HEK293 (cell line): ENCODE results near the gene CHST8.

Experiments
- CTCF ChIA-PET: fragments of 350-600 bp; formaldehyde crosslinking; extraction: SDS; loops from one replicate; lab custom pipeline; 2021; ENCODE audit warnings: antibody characterized with exemption; lab: Yijun Ruan, JAX
- POLR2A ChIA-PET: fragments of 300-600 bp; formaldehyde crosslinking; extraction: SDS; loops from one replicate; lab custom pipeline; 2020; ENCODE audit warnings: antibody characterized with exemption, inconsistent platforms; lab: Yijun Ruan, JAX
- H3K27ac ChIP-seq: fragments of 200-500 bp; sonication (Bioruptor generic); 2 replicates; pipeline ENCODE4 v1.5.1; 2014; ENCODE audit warnings: low read depth, low read length, control low read depth, inconsistent platforms; ENCODE audit errors: extremely low read depth
- H3K36me3 ChIP-seq, 2 experiments: fragments of 200-500 bp in 1 of 2; sonication (Bioruptor generic) in 1 of 2; 1 replicate in 1 of 2; 2 replicates in 1 of 2; pipeline ENCODE4 v1.5.1; 2014 to 2017; ENCODE audit warnings: inconsistent platforms in 2 of 2, low read length in 2 of 2; ENCODE audit not compliant: control insufficient read depth in 2 of 2, insufficient read depth in 1 of 2
- H3K4me1 ChIP-seq: fragments of 200-500 bp; sonication (Bioruptor generic); 2 replicates; pipeline ENCODE4 v1.5.1; 2014; ENCODE audit warnings: mild to moderate bottlenecking, low read length, inconsistent platforms; ENCODE audit not compliant: control insufficient read depth, insufficient read depth
- H3K4me3 ChIP-seq: 2 replicates; pipeline ENCODE4 v1.5.1; 2011; ENCODE audit warnings: low read depth, mild to moderate bottlenecking, control low read depth, low read length, moderate library complexity
- H3K9me3 ChIP-seq: fragments of 200-500 bp; sonication (Bioruptor generic); 2 replicates; pipeline ENCODE4 v1.5.1; 2014; ENCODE audit warnings: low read depth, low read length, inconsistent platforms; ENCODE audit not compliant: control insufficient read depth, insufficient read depth
- GFI1B ChIP-seq: fragments of 450-650 bp; formaldehyde crosslinking; IDR thresholded peaks from 2 replicates; pipeline ENCODE4 v1.5.1; 2016; ENCODE audit warnings: missing biosample characterization, missing genetic modification characterization
- KLF1 ChIP-seq: fragments of 450-650 bp; formaldehyde crosslinking; IDR thresholded peaks from 2 replicates; pipeline ENCODE4 v1.5.1; 2016; ENCODE audit warnings: missing biosample characterization, missing genetic modification characterization
- SP3 ChIP-seq: fragments of 450-650 bp; formaldehyde crosslinking; IDR thresholded peaks from 2 replicates; pipeline ENCODE4 v1.5.1; 2016; ENCODE audit warnings: missing biosample characterization, missing genetic modification characterization
- SP7 ChIP-seq: fragments of 450-650 bp; formaldehyde crosslinking; IDR thresholded peaks from 2 replicates; pipeline ENCODE4 v1.5.1; 2016; ENCODE audit warnings: missing biosample characterization, missing genetic modification characterization
- TRIM28 ChIP-seq: IDR thresholded peaks from 2 replicates; pipeline ENCODE4 v1.6.1; 2011; ENCODE audit warnings: low read length, control low read depth, borderline replicate concordance
- ZBTB1 ChIP-seq: fragments of 450-650 bp; formaldehyde crosslinking; IDR thresholded peaks from 2 replicates; pipeline ENCODE4 v1.5.1; 2016; ENCODE audit warnings: missing biosample characterization, missing genetic modification characterization
- ZFHX2 ChIP-seq: fragments of 450-650 bp; formaldehyde crosslinking; conservative IDR thresholded peaks from 2 replicates; pipeline ENCODE4 v1.5.1; 2016; ENCODE audit warnings: missing biosample characterization, missing genetic modification characterization
- ZNF10 ChIP-seq: fragments of 450-650 bp; formaldehyde crosslinking; IDR thresholded peaks from 2 replicates; pipeline ENCODE4 v1.5.1; 2017; ENCODE audit warnings: missing biosample characterization, missing genetic modification characterization
- ZNF202 ChIP-seq: fragments of 450-650 bp; formaldehyde crosslinking; IDR thresholded peaks from 2 replicates; pipeline ENCODE4 v1.5.1; 2016; ENCODE audit warnings: missing biosample characterization, missing genetic modification characterization, borderline replicate concordance
- ZNF354C ChIP-seq: fragments of 450-650 bp; formaldehyde crosslinking; IDR thresholded peaks from 2 replicates; pipeline ENCODE4 v1.5.1; 2016; ENCODE audit warnings: missing biosample characterization, missing genetic modification characterization, low read depth, borderline replicate concordance
- ZNF426 ChIP-seq: fragments of 450-650 bp; formaldehyde crosslinking; IDR thresholded peaks from 2 replicates; pipeline ENCODE4 v1.5.1; 2017; ENCODE audit warnings: missing biosample characterization, missing genetic modification characterization, mild to moderate bottlenecking, inconsistent platforms, moderate library complexity
- ZNF510 ChIP-seq: fragments of 450-650 bp; formaldehyde crosslinking; IDR thresholded peaks from 2 replicates; pipeline ENCODE4 v1.5.1; 2018; ENCODE audit warnings: mild to moderate bottlenecking, missing genetic modification characterization, missing biosample characterization; ENCODE audit not compliant: insufficient replicate concordance
- ZNF560 ChIP-seq: fragments of 450-650 bp; formaldehyde crosslinking; IDR thresholded peaks from 2 replicates; pipeline ENCODE4 v1.5.1; 2017; ENCODE audit warnings: missing biosample characterization, missing genetic modification characterization, borderline replicate concordance
- ZNF561 ChIP-seq: fragments of 450-650 bp; IDR thresholded peaks from 2 replicates; pipeline ENCODE4 v1.5.1; 2018; ENCODE audit warnings: missing biosample characterization, missing genetic modification characterization, borderline replicate concordance
- ZNF600 ChIP-seq: fragments of 450-650 bp; formaldehyde crosslinking; IDR thresholded peaks from 2 replicates; pipeline ENCODE4 v1.5.1; 2016; ENCODE audit warnings: missing biosample characterization, missing genetic modification characterization
- ZNF623 ChIP-seq: fragments of 450-650 bp; formaldehyde crosslinking; IDR thresholded peaks from 2 replicates; pipeline ENCODE4 v1.5.1; 2016; ENCODE audit warnings: missing biosample characterization, missing genetic modification characterization
- ZNF654 ChIP-seq: fragments of 450-650 bp; formaldehyde crosslinking; IDR thresholded peaks from 2 replicates; pipeline ENCODE4 v1.5.1; 2016; ENCODE audit warnings: low read depth, missing biosample characterization, missing genetic modification characterization
- ZNF76 ChIP-seq: fragments of 450-650 bp; formaldehyde crosslinking; IDR thresholded peaks from 2 replicates; pipeline ENCODE4; 2016; ENCODE audit warnings: low read depth, missing biosample characterization, missing genetic modification characterization, borderline replicate concordance
- ZNF768 ChIP-seq: fragments of 450-650 bp; formaldehyde crosslinking; IDR thresholded peaks from 2 replicates; pipeline ENCODE4 v1.5.1; 2018; ENCODE audit warnings: missing biosample characterization, mild to moderate bottlenecking, missing genetic modification characterization
- ZNF843 ChIP-seq: fragments of 450-650 bp; formaldehyde crosslinking; IDR thresholded peaks from 2 replicates; pipeline ENCODE4 v1.5.1; 2016; ENCODE audit warnings: missing biosample characterization, missing genetic modification characterization
- TF ChIP-seq, protein P1 (sequence below): fragments of 450-650 bp; formaldehyde crosslinking; IDR thresholded peaks from 2 replicates; pipeline ENCODE4 v1.5.1; 2016; ENCODE audit warnings: missing biosample characterization, missing genetic modification characterization
- TF ChIP-seq, protein P2 (sequence below): fragments of 450-650 bp; formaldehyde crosslinking; IDR thresholded peaks from 2 replicates; pipeline ENCODE4 v1.5.1; 2016; ENCODE audit warnings: missing biosample characterization, missing genetic modification characterization
- TF ChIP-seq, protein P3 (sequence below): fragments of 450-650 bp; formaldehyde crosslinking; IDR thresholded peaks from 2 replicates; pipeline ENCODE4 v1.5.1; 2016; ENCODE audit warnings: missing biosample characterization, missing genetic modification characterization

Gene CHST8

DNA sequence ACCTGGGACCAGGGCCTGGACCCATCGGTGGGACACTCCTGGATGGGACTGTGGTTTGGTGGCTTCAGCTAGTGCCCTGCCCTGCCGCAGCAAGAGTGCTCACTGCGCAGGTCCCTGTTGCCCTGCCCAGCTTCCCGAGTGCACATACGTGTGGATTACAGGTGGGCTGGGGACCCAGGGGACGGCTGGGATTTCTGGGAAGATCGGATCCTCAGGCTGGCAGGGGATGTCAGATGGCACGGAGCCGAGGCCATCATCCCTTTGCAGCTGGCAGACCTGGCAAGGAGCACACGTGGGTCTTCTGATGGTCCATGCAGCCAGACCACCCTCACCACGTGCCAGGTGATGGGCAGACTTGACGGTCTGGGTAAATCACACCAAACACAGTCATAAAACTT is 69.3 kb downstream of the CHST8 start:
- CTCF ChIA-PET, result interaction anchor here (0.7 kb wide), 2 partner anchors 277 to 740 kb away, joined by 3 to 4 read pairs; no protein-coding TSS in a partner anchor

DNA sequence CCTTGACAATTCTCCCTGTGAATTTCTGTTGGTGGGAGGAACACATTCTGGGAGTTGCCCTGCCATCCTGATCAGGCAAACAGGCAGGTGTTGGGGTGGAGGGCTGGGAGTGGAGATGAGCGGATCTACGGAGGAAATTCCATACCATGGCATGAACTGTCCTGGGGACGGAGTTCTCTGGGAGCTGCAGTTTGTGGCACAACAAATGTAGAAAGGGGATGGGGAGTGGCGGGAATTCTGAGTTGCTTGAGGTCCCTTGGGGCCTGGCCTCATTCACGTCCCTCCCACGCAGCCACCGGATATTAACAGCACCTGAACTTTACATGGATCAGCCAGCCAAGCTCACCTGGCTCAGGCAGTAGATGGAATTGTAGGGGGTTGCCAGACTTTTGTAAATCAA is 70.0 kb downstream of the CHST8 start:
- H3K4me3 ChIP-seq, result no peak overlapping the region
- CTCF ChIA-PET, result interaction anchor here (0.7 to 1.4 kb wide), 2 partner anchors 79 to 261 kb away, joined by 3 to 5 read pairs; no protein-coding TSS in a partner anchor
- no peaks in the 10 kb centered on the region; the same call in 1 of the 2 replicates for H3K9me3 ChIP-seq
- no peak overlapping the region for H3K27ac ChIP-seq
- POLR2A ChIA-PET, result no interaction called here
- peaks cover 4% of the 10 kb centered on the region; the same call in 1 of the 2 replicates for H3K4me1 ChIP-seq
- TF ChIP-seq ZNF623, result no peak
- peak; percentile 62; the same call in 1 of the 2 replicates for TF ChIP-seq ZNF600
- no peak for TF ChIP-seq ZNF10
- 0 out of 2 replicates have a peak, but pooled peaks have one; percentile 22 for TF ChIP-seq ZFHX2 (tag by site-specific recombination)
- no peak for TF ChIP-seq ZNF561 (tag by site-specific recombination)
- TF ChIP-seq, all 188 proteins: peak for 2
- no peaks in the 10 kb centered on the region for H3K36me3 ChIP-seq

More for the DNA sequence above, 69.3 kb downstream of the CHST8 start:
- Histone ChIP-seq H3K4me3 (no peak overlapping the region), H3K4me1 (peaks cover 4% of the 10 kb centered on the region; the same call in 1 of the 2 replicates), H3K36me3 (no peaks in the 10 kb centered on the region), H3K9me3 (no peaks in the 10 kb centered on the region; the same call in 1 of the 2 replicates), H3K27ac (no peak overlapping the region)
- POLR2A ChIA-PET, result no interaction called here
- TF ChIP-seq ZFHX2 (tag by site-specific recombination), result no peak
- TF ChIP-seq, protein P1, sequence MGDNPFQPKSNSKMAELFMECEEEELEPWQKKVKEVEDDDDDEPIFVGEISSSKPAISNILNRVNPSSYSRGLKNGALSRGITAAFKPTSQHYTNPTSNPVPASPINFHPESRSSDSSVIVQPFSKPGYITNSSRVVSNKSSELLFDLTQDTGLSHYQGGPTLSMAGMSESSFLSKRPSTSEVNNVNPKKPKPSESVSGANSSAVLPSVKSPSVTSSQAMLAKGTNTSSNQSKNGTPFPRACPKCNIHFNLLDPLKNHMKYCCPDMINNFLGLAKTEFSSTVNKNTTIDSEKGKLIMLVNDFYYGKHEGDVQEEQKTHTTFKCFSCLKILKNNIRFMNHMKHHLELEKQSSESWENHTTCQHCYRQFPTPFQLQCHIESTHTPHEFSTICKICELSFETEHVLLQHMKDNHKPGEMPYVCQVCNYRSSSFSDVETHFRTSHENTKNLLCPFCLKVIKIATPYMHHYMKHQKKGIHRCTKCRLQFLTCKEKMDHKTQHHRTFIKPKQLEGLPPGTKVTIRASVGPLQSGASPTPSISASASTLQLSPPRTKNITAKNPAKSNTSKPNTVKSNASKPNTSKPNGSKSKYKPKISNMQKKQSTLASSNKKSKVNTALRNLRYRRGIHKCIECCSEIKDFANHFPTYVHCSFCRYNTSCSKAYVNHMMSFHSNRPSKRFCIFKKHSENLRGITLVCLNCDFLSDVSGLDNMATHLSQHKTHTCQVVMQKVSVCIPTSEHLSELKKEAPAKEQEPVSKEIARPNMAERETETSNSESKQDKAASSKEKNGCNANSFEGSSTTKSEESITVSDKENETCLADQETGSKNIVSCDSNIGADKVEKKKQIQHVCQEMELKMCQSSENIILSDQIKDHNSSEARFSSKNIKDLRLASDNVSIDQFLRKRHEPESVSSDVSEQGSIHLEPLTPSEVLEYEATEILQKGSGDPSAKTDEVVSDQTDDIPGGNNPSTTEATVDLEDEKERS (tag by site-specific recombination), result no peak
- TF ChIP-seq, protein P2, sequence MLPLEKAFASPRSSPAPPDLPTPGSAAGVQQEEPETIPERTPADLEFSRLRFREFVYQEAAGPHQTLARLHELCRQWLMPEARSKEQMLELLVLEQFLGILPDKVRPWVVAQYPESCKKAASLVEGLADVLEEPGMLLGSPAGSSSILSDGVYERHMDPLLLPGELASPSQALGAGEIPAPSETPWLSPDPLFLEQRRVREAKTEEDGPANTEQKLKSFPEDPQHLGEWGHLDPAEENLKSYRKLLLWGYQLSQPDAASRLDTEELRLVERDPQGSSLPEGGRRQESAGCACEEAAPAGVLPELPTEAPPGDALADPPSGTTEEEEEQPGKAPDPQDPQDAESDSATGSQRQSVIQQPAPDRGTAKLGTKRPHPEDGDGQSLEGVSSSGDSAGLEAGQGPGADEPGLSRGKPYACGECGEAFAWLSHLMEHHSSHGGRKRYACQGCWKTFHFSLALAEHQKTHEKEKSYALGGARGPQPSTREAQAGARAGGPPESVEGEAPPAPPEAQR (tag by site-specific recombination), result no peak

DNA sequence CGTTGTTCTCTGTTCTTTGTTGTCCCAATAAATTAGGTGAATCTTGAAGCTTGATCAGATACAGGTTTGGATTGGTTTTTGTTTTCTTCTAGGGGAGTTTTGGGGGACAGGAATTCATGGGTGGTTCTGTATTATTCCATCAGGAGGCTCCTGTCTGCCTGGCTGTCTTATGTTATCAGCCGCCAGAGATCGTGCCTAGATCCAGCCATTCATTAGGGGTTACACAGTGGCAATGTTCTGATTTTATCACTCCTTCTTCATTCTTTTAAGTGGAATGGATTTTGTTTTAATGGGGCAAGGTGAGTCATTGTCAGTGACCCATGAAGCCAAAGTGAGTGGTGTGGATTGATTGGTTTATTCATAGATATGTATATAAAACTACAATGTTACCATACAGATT is 71.9 kb downstream of the CHST8 start:
- CTCF ChIA-PET, result no interaction called here
- H3K36me3 ChIP-seq, result no peaks in the 10 kb centered on the region
- H3K27ac ChIP-seq, result no peak overlapping the region
- POLR2A ChIA-PET, result no interaction called here
- peaks cover 4% of the 10 kb centered on the region; the same call in 1 of the 2 replicates for H3K4me1 ChIP-seq
- no peak overlapping the region for H3K4me3 ChIP-seq
- H3K9me3 ChIP-seq, result no peaks in the 10 kb centered on the region; the same call in 1 of the 2 replicates
- TF ChIP-seq ZNF510, result no peak
- no peak for TF ChIP-seq ZNF76
- 0 out of 2 replicates have a peak, but pooled peaks have one; percentile 16 for TF ChIP-seq SP3 (tag by site-specific recombination)
- TF ChIP-seq KLF1 (tag by site-specific recombination), result no peak
- no peak for TF ChIP-seq ZNF202 (tag by site-specific recombination)
- no peak for TF ChIP-seq TRIM28
- TF ChIP-seq ZNF843 (tag by site-specific recombination), result no peak
- no peak for TF ChIP-seq ZNF560 (tag by site-specific recombination)
- TF ChIP-seq ZNF654, result no peak
- no peak for TF ChIP-seq ZNF426
- TF ChIP-seq ZBTB1 (tag by site-specific recombination), result no peak
- TF ChIP-seq ZNF600, result no peak
- TF ChIP-seq GFI1B (tag by site-specific recombination), result 0 out of 2 replicates have a peak, but pooled peaks have one; percentile 21
- TF ChIP-seq SP7 (tag by site-specific recombination), result peak; percentile 51
- TF ChIP-seq ZNF354C (tag by site-specific recombination), result no peak
- TF ChIP-seq, protein P3, sequence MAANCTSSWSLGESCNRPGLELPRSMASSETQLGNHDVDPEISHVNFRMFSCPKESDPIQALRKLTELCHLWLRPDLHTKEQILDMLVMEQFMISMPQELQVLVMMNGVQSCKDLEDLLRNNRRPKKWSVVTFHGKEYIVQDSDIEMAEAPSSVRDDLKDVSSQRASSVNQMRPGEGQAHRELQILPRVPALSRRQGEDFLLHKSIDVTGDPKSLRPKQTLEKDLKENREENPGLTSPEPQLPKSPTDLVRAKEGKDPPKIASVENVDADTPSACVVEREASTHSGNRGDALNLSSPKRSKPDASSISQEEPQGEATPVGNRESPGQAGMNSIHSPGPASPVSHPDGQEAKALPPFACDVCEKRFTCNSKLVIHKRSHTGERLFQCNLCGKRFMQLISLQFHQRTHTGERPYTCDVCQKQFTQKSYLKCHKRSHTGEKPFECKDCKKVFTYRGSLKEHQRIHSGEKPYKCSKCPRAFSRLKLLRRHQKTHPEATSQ (tag by site-specific recombination), result no peak
- no peak for TF ChIP-seq ZNF768 (tag by site-specific recombination)
